Glutamatergic neuron (in vitro differentiated cells): ENCODE data around the gene HLA-DMA. TPM values are rescaled to one million over a fixed set of nuclear protein-coding genes. Genes with fewer than 3 reads are reported as not detected.

Experiments used
- DNase-seq: peaks from one replicate; pipeline ENCODE4 v3.0.0; 2022
- H3K27ac Mint-ChIP-seq: one replicate; pipeline ENCODE4 v1.8.0; 2020; ENCODE audit warnings: mild to moderate bottlenecking, mixed read lengths, inconsistent platforms; ENCODE audit not compliant: unreplicated experiment
- H3K27me3 Mint-ChIP-seq: one replicate; pipeline ENCODE4 v1.8.0; 2020; ENCODE audit warnings: mild to moderate bottlenecking, moderate library complexity, mixed read lengths, inconsistent platforms; ENCODE audit not compliant: unreplicated experiment
- H3K36me3 Mint-ChIP-seq: one replicate; pipeline ENCODE4 v1.8.0; 2020; ENCODE audit warnings: mild to moderate bottlenecking, mixed read lengths, inconsistent platforms; ENCODE audit not compliant: unreplicated experiment
- H3K4me1 Mint-ChIP-seq: one replicate; pipeline ENCODE4 v1.8.0; 2020; ENCODE audit warnings: mild to moderate bottlenecking, low read depth, mixed read lengths, inconsistent platforms; ENCODE audit not compliant: unreplicated experiment
- H3K4me3 Mint-ChIP-seq: one replicate; pipeline ENCODE4 v1.8.0; 2020; ENCODE audit warnings: mild to moderate bottlenecking, mixed read lengths, inconsistent platforms; ENCODE audit not compliant: unreplicated experiment
- H3K9me3 Mint-ChIP-seq: one replicate; pipeline ENCODE4 v1.8.0; 2020; ENCODE audit warnings: mild to moderate bottlenecking, moderate library complexity, mixed read lengths, inconsistent platforms; ENCODE audit not compliant: unreplicated experiment
- total RNA-seq: library from RNA; stranded (reverse); fragmentation: NEBNext Ultra II Directional; extraction: Animal tissue kit (Norgen Biotek cat#: 25700); gene quantifications from one replicate; pipeline ENCODE4 v1.2.1, GENCODE V29; 2021; ENCODE audit not compliant: unreplicated experiment
- TF ChIP-seq, protein P1 (sequence below): fragments of 200-600 bp; sonication (generic); IDR thresholded peaks from one replicate; pipeline ENCODE4 v1.5.0; 2021; ENCODE audit not compliant: partially characterized antibody, unreplicated experiment

The HLA-DMA gene
- total RNA-seq, 1 donor from 2014 or later, result 0.76 TPM

DNA sequence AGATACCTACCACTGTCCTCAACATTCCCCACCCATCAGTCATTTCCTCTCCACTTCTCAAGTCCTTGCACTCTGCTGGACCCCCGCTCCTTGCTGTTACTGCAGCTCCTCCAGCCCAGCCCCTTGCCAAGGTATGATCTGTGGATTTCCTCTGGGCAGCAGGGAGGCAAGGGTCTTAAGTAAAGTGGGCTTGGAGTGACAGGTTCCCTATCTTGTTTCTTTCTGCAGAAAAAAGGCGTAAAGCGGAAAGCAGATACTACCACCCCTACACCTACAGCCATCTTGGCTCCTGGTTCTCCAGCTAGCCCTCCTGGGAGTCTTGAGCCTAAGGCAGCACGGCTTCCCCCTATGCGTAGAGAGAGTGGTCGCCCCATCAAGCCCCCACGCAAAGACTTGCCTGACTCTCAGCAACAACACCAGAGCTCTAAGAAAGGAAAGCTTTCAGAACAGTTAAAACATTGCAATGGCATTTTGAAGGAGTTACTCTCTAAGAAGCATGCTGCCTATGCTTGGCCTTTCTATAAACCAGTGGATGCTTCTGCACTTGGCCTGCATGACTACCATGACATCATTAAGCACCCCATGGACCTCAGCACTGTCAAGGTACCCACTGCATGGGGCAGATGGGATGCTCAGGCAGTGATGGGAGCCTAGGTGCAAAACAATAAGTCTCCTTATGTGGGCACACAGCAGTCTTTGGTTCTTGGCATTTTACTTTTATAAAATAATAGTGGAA lies 23.6 kb upstream of the HLA-DMA start:
- peaks cover 8% of the 10 kb centered on the region for H3K36me3 Mint-ChIP-seq
- no peak overlapping the region for H3K27ac Mint-ChIP-seq
- H3K4me3 Mint-ChIP-seq, result peak overlapping the region; percentile 53
- peaks cover 8% of the 10 kb centered on the region for H3K4me1 Mint-ChIP-seq
- TF ChIP-seq, protein P1, sequence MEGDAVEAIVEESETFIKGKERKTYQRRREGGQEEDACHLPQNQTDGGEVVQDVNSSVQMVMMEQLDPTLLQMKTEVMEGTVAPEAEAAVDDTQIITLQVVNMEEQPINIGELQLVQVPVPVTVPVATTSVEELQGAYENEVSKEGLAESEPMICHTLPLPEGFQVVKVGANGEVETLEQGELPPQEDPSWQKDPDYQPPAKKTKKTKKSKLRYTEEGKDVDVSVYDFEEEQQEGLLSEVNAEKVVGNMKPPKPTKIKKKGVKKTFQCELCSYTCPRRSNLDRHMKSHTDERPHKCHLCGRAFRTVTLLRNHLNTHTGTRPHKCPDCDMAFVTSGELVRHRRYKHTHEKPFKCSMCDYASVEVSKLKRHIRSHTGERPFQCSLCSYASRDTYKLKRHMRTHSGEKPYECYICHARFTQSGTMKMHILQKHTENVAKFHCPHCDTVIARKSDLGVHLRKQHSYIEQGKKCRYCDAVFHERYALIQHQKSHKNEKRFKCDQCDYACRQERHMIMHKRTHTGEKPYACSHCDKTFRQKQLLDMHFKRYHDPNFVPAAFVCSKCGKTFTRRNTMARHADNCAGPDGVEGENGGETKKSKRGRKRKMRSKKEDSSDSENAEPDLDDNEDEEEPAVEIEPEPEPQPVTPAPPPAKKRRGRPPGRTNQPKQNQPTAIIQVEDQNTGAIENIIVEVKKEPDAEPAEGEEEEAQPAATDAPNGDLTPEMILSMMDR, result no peak
- H3K9me3 Mint-ChIP-seq, result peaks cover 28% of the 10 kb centered on the region
- H3K27me3 Mint-ChIP-seq, result peaks cover 15% of the 10 kb centered on the region
- no peak for DNase-seq

DNA sequence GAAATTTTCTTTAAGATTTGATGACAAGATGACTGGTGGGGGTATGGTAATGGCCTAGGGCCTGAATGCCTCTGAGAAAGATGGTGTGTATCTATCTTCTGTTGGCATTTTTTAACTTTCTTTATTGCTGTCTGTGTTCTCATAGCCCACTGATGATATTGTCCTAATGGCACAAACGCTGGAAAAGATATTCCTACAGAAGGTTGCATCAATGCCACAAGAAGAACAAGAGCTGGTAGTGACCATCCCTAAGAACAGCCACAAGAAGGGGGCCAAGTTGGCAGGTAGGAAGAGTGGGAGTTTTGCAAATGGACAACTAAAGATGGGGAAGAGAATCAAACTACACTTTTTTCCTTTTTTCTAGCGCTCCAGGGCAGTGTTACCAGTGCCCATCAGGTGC lies 23.0 kb upstream of the HLA-DMA start:
- Mint-ChIP-seq H3K27me3 (peaks cover 20% of the 10 kb centered on the region), H3K4me3 (peak overlapping the region; percentile 99)

DNA sequence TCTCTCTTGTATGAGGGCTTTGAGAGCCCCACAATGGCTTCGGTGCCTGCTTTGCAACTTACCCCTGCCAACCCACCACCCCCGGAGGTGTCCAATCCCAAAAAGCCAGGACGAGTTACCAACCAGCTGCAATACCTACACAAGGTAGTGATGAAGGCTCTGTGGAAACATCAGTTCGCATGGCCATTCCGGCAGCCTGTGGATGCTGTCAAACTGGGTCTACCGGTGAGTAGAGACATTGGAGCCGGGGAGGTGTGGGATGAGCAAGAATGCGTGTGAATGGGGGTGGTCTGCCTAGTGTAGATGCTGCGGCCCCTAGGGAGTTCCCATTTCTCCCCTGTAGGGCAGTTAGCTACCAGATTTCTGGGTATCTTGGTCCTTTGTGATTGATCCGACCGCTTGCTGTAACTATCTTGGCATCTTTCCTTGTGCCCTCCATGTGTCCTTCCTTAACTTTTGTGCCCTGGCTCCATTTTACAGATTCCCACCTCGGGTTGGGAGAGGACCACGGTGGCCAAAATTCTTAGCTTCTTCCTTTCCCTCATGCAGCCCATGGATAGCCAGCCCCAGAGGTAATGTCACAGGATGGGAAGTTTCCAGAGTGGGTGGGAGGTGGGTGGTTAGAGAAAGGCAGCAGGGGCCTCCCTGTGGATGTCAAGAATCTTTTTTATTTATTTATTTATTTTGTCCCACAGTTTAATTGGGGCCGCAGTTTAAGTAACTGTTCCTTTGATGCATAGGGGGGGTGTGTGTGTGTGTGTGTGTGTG lies 21.8 kb upstream of the HLA-DMA start:
- TF ChIP-seq, protein P1, result no peak
- DNase-seq, result no peak
- Mint-ChIP-seq H3K27ac (peak overlapping the region; percentile 52), H3K36me3 (peaks cover 8% of the 10 kb centered on the region), H3K9me3 (peaks cover 35% of the 10 kb centered on the region), H3K4me3 (peak overlapping the region; percentile 99), H3K4me1 (peaks cover 8% of the 10 kb centered on the region), H3K27me3 (peaks cover 26% of the 10 kb centered on the region)

More for the DNA sequence above, 23.0 kb upstream of the HLA-DMA start:
- peaks cover 34% of the 10 kb centered on the region for H3K9me3 Mint-ChIP-seq
- H3K36me3 Mint-ChIP-seq, result peaks cover 8% of the 10 kb centered on the region
- no peak for DNase-seq
- H3K4me1 Mint-ChIP-seq, result peaks cover 8% of the 10 kb centered on the region
- H3K27ac Mint-ChIP-seq, result no peak overlapping the region
- TF ChIP-seq, protein P1, result no peak

- Mint-ChIP-seq H3K27ac (peak overlapping the region; percentile 100), H3K9me3 (peaks cover 37% of the 10 kb centered on the region), H3K4me3 (peak overlapping the region; percentile 99), H3K4me1 (peaks cover 8% of the 10 kb centered on the region), H3K27me3 (peaks cover 29% of the 10 kb centered on the region), H3K36me3 (peaks cover 5% of the 10 kb centered on the region)
- DNase-seq, result no peak
- TF ChIP-seq, protein P1, result no peak
Observed at GRCh38 chr6:32974016-32974333, 21.1 kb upstream of the HLA-DMA start.
